GM19025 (cell line): ENCODE results near the gene TRIM42.

Experiments used
- ATAC-seq: cut with Tn5 transposase; IDR thresholded peaks from one replicate; pipeline ENCODE4 v1.9.1; 2021; ENCODE audit warnings: mild to moderate bottlenecking, low read depth, moderate library complexity; ENCODE audit not compliant: unreplicated experiment

TRIM42 gene

DNA sequence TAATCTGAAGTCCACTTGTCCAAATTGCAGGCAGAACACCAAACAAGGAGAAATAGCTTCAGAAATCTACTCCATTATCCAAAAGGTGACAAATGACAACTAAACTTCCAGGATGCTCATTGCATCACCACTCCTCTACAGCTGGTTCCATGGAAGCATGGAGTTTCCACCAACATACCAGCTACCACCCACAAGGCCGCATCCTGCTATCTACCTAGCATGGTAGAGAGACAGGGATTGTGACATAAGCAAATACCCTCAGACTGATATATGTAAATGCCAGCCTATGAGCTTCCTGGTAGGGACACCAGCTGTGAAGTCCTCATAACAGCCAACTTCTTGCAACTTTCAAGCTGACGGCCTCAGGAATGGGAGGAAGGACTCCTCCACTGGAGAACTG, at the start of gene TRIM42:
Gene TRIM42, plus strand, starts transcription at position 301 of the 400 bp plus-strand sequence. CDS start 166 bp downstream, outside the sequence.
- ATAC-seq: no peak

DNA sequence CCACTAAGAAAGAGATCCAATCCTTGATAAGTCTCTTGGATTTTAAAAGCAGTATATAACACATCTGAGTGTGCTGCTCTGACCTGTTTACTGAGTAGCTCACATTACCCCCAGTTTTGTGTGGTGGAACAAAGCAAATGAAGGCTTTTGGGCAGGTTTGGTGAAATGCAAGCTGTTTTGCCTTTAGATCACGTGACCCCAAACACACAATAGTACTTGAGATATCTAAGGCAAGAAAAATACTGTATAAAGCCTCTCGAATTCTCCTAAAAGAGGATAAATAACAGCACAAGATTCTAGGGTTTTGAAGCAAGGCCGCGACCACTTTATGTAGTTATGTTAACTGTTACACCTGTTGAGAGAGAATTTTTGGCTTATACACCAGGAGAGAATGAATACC, 49.3 kb upstream of the TRIM42 start:
- no peak for ATAC-seq

DNA sequence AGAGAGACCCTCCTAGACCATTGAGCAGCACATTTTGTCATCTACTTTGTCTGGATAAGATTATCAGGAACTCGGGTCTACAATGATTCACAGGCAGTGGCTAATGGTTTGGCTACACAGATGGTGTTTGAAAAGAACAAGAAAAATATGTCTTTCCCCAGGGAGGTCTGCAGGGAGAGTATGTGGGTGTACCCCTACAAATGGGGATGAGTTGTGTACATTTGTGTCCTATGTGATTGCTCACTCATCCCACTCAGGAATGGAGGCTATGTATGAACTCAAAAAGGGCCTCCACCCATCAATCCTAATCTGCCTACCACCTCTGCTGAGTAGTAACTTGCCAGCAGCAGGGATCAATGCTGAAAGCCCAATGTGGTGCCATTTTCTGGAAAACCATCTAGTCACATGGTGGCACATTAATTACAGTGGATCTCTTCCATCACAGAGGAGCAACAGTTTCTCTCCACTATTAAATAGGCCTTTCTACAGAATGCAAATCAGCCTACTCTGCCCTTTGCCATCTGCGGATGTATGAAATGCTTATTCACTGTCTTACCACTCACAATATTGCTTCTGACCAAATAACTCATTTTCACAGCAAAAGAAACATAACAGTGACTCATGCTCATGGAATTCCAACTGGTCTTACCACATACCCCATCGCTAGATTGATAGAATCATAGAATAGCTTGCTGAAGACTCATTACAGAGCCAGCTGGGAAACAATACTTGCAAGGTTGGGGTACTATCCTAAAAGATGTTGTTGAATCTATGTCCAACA, 48.3 kb upstream of the TRIM42 start:
- ATAC-seq: no peak

- no peak for ATAC-seq
Measured at GRCh38 chr3:140630366-140630765, 47.5 kb upstream of the TRIM42 start.

DNA sequence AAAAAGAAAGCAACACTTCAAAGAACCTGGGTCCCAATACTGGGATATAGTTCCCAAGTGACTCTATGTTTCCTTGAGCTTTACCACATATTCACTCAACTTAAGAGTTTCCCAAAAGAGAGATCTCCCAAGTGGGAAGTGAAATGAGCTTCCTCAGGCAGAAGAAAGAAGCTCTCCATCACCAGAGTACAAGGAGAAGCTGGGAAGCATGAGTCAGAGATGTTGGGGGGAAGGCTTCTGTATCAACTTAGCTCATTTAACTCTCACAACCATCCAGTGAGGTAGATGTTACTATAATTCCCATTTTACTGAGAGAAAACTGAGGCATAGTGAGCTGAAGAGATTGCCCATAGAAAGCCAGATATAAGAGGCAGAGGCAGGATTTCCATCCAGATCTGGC, 47.0 kb upstream of the TRIM42 start:
- ATAC-seq: no peak

DNA sequence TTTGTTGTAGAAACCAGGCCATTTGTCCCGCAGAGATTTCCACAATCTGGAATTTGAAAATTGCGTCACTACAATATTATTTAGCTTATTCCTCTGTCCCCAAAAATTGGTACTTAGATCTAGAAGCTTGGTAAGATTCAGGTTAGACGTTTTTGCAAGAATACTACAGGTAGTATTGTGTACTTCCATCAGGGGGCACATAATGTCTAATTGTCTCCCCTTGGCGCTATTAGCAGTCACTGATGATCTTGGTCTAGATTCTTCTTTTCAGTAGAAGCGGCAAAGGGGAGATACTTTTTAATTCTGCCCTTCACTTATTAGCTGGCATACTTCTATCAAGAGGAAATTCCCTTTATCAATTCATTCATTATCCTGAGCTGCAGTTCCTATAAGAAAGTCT, 42.6 kb upstream of the TRIM42 start:
- ATAC-seq: no peak

DNA sequence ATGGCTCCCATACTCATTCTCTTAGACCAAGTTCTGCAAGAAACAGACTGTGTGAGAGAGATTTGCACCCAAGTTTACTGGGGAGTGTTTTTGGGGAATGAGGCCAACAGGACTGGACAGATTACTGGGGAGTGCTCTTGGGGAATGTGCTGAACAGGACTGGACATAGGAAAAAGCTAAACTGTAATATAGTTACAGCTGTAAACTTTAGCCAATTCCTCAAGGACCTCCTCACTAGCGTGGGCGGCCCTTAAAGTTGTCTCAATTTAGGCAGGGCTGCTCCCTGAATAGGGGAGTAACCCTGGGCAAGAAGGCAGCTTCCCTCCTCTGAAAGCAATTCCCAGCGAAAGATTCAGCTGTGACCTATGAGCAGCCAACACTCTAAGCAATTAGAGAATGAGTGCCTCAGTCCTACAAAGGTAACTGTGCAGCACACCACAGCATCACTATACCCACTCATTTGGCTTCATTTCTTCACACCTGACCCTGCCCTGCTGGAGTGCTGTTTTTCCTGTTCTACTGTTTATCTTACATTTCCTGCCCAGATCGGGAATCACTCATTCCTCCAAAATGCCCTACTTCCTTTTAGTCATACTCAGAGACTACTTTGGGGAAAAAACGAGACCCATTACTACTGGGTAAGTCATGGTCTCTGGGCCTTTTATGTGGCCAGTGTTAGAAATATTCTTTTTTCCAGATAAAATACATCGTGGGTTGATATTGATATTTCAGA, 41.3 kb upstream of the TRIM42 start:
- ATAC-seq: no peak

DNA sequence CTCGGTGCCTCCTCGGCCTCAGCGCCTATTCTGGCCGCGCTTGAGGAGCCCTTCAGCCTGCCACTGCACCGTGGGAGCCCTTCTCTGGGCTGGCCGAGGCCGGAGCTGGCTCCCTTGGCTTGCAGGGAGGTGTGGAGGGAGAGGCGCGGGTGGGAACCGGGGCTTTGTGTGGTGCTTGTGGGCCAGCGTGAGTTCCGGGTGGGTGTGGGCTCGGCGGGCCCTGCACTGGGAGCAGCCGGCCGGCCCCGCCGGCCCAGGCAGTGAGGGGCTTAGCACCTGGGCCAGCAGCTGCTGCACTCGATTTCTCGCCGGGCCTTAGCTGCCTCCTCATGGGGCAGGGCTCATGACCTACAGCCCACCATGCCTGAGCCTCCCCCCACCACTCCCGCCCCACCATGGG, 26.6 kb upstream of the TRIM42 start:
- ATAC-seq: no peak

GRCh38 chr3:140655678-140656077, 22.2 kb upstream of the TRIM42 start:
- ATAC-seq: peak; percentile 66

DNA sequence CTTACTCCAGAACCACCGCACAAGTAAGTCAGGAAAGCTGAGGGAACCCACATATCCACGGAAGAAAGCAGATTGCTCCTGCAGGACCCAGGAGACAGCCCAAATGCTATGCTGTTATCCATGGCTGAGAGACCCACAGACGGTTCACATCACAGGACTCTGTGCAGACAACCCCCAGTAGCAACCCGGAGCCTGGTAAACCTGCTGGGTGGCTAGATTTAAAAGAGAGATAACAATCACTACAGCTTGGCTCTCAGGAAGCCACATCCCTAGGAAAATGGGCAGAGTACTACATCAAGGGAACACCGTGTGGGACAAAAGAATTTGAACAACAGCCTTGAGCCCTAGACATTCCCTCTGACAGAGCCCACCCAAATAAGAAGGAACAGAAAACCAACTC, 13.8 kb upstream of the TRIM42 start:
- ATAC-seq: no peak

- ATAC-seq: no peak
Measured at GRCh38 chr3:140682586-140682985, 4.7 kb downstream of the TRIM42 start.

DNA sequence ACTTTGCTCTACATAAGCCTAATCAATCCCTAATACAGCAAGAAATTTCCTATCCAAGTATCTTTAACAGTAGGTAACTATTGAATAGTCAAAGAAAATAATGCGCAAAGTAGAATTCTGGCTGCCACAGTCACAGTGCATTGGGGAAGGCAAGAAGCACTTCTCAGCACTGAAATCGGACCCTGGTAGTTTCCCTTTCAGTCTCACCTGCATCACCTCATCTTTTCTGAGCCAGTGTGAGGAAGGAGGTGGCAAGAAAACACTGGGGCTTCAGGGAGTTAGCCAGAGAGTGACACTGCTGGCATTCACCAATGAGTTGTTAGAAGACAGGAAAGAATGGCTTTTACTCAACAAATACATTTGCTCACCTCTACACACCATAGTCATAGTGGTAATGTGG, 8.3 kb downstream of the TRIM42 start:
- ATAC-seq: no peak

DNA sequence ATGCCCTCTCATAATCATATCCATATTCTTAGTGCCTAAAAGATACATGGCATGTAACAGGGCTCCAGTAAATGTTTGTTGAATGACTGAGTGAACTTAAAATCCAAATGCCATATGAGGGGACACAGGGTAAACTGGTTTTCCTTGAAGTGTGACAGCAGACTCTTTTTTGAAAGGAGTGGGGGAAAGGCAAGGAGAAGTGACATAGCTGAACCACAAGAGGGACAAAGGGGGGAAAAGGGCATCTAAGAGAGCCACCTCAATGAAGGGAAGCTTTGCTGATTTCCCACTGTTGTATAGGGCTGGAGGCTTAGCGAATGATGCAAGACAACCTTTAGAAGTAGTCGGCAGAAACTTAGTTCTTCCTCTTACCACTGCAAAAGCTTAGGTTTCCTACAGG, 9.1 kb downstream of the TRIM42 start:
- no peak for ATAC-seq

DNA sequence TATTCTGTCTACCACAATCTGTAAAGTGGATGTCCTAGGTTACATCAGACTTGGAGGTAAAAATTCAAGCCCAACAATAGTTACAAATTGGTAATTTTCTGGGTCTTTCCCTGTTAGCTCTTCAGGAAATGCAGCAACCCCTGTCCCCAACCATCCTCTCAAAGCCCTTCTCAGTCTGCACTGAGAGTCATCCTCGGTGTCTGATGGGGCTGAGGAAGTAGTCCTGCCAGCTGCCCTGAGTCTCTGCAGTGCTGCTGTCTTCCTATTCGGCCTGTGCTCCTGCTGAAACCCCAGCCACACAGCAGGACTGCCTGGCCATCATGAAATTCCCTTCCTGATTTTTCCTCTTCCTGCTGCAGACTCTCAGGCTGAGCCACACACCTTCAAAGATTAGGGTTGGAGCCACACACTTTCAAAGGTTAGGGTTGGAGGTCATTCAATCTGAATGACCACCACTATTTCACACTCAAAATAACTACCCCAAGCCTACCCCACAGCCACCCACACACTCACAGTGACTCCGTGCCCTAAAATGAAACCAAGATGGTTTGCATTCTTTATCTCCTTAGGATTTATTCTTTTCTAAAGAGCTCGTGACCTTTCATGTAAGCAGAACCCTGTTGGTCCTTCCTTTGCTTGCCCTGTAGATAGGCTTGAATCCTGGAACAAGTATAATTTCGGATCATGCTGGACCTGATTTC, 17.6 kb downstream of the TRIM42 start:
- no peak for ATAC-seq

- no peak for ATAC-seq
Measured at GRCh38 chr3:140699516-140700231, 21.8 kb downstream of the TRIM42 start.

DNA sequence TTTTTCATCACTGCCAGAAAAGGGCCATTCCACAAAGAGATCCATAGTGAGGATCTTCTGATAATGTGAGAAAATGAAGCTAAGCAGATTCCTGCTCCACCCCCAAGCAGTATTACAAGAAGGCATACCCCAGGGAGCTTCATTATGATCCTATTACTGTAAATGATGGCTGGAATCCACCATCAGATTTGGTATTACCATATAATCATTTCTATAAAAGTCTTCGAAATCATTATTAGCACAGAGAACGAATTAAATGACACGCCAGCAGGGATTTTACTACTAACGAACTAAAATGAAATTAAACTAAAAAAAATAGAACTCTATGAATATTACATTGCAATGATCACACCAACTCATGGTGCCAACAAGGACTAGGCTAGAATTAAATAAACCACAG, 24.4 kb downstream of the TRIM42 start:
- no peak for ATAC-seq

- no peak for ATAC-seq
Measured at GRCh38 chr3:140703496-140703895, 25.6 kb downstream of the TRIM42 start.

DNA sequence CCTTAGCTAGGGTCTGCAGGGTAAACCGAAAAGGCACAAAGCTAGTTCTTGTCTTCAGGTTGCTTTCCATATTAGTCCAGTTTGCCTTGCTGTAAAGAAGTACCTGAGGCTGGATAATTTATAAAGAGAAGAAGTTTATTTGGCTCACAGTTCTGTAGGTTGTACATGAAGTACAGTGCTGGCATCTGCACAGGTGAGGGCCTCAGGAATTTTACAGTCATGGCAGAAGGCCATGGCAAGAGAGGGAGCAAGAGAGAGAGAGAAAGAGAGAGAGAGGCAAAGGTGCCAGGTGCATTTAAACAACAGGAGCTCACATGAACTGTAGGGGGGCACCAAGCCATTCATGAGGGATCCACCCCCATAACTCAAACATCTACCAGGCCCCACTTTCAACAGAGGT, 26.9 kb downstream of the TRIM42 start:
- ATAC-seq: no peak

DNA sequence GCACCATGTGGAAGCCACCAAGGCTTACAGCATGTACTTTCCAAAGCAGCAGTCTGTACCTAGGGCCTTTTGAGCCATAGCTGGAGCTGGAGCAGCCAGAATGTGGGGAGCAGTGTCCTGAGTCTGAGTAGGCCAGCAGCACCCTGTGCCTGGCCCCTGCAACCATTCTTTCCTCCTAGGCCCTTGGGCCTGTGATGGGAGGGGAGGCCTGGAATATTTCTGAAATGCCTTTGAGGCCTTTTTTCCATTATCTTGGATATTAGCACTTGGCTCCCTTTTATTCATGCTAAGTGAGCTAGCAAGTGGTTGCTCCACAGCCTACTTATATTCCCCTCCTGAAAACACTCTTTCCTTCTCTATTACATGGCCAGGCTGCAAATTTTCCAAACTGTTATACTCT, 28.1 kb downstream of the TRIM42 start:
- ATAC-seq: no peak

DNA sequence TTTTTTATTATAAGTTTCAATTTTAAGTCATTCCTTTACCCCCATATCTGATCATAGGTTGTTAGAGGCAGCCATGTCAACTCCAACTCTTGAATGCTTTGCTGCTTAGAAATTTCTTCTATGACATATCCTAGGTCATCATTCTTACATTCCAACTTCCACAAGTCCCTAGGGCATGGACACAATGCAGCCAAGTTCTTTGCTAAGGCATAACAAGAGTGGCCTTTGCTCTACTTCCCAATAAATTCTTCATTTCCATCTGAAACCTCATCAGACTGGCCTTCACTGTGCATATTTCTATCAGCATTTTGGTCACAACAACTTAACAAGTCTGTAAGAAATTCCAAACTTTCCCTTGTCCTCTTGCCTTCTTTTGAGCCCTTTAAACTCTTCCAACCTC, 28.5 kb downstream of the TRIM42 start:
- ATAC-seq: no peak

DNA sequence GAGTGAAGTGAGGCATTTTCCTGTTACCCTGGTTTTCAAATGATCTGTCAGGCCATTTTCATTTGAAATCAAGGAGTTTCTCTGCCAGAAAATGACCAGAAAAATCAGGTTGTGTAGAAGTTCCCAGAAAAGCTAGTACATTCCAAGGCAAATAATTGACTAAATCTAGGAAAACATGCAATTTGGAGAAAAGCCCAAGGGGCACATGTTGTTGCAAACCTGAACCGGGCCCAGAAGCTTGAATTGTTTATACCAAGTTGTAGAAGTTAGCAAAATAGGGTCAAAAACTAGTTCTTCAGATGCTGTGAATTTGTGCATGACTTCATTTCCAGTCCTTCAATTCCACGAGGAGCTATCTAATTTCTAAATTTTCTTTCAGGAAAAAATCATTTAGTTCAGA, 31.0 kb downstream of the TRIM42 start:
- ATAC-seq: no peak
